GM10847 (cell line): Measurements from ENCODE around the gene RCN1.

Experiments
- POLR2A ChIP-seq: IDR thresholded peaks from 2 replicates; pipeline ENCODE4 v1.6.1; 2011; ENCODE audit not compliant: insufficient read length; ENCODE audit errors: extremely low read depth

The RCN1 gene

GRCh38 chr11:32122200-32122599, 31.3 kb downstream of the RCN1 start:
- TF ChIP-seq POLR2A: no peak

- no peak for TF ChIP-seq POLR2A
These were observed 40.4 kb downstream of the RCN1 start for GRCh38 chr11:32131321-32131720.

- TF ChIP-seq POLR2A: no peak
These were observed 45.8 kb downstream of the RCN1 start for GRCh38 chr11:32136657-32137056.

- no peak for TF ChIP-seq POLR2A
These were observed 46.4 kb downstream of the RCN1 start for GRCh38 chr11:32137263-32137662.

- no peak for TF ChIP-seq POLR2A
These were observed 47.0 kb downstream of the RCN1 start for GRCh38 chr11:32137869-32138268.

- no peak for TF ChIP-seq POLR2A
These were observed 48.0 kb downstream of the RCN1 start for GRCh38 chr11:32138902-32139301.

GRCh38 chr11:32139896-32140520, 49.1 kb downstream of the RCN1 start:
- TF ChIP-seq POLR2A: no peak

- TF ChIP-seq POLR2A: no peak
These were observed 51.1 kb downstream of the RCN1 start for GRCh38 chr11:32141745-32142546.

GRCh38 chr11:32143378-32143777, 52.5 kb downstream of the RCN1 start:
- no peak for TF ChIP-seq POLR2A

GRCh38 chr11:32145282-32145681, 54.4 kb downstream of the RCN1 start:
- TF ChIP-seq POLR2A: no peak

GRCh38 chr11:32148895-32149294, 58.0 kb downstream of the RCN1 start:
- TF ChIP-seq POLR2A: no peak

- no peak for TF ChIP-seq POLR2A
These were observed 58.9 kb downstream of the RCN1 start for GRCh38 chr11:32149748-32150147.

GRCh38 chr11:32151027-32151426, 60.2 kb downstream of the RCN1 start:
- no peak for TF ChIP-seq POLR2A

GRCh38 chr11:32152216-32152615, 61.3 kb downstream of the RCN1 start:
- TF ChIP-seq POLR2A: no peak

GRCh38 chr11:32152821-32153220, 61.9 kb downstream of the RCN1 start:
- no peak for TF ChIP-seq POLR2A

- no peak for TF ChIP-seq POLR2A
These were observed 62.9 kb downstream of the RCN1 start for GRCh38 chr11:32153747-32154146.

- no peak for TF ChIP-seq POLR2A
These were observed 63.4 kb downstream of the RCN1 start for GRCh38 chr11:32154275-32154674.
